ENCODE results near the gene INTS2. TPM values are rescaled to one million over a fixed set of nuclear protein-coding genes. Genes with fewer than 3 reads are reported as not detected.
"Not testable (repeated sequence)": the region's sequence is repeated elsewhere in the genome, so short reads cannot be mapped to it uniquely, and the experiment has no call there.

Gene INTS2
- polyA plus RNA-seq, 1 of the 3 experiments (the other 2 are of a cell fraction): 6.7 TPM

DNA sequence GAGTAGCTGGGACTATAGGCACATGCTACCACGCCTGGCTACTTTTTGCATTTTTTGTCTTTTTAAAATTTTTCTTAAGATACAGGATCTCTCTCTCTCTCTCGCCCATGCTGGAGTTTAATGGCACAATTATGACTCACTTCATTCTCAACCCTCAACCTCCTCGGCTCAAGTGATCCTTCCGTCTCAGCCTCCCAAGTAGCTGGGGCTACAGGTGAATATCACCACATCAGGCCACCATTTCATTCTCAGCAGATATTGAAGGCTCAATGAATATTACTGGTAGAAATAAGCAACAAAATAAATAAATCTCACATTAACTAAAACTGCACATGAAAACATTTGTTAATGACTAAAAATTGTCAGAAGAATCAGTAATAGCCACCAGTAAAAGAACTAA, 106.1 kb downstream of the INTS2 start:
- peaks cover 34% of the 10 kb centered on the region; the same call in 1 of the 2 replicates for H3K79me2 ChIP-seq (ENCODE audit: insufficient read depth)
- peaks cover 0 to 2% of the 10 kb centered on the region in 2 experiments; a peak in 2 of 4 replicates for H3K4me1 ChIP-seq (ENCODE audit: control insufficient read depth in 1 of 2, insufficient read depth in 2 of 2, low read depth in 1 of 2, low read length in 1 of 2)
- ChIA-PET POLR2A (no interaction called here), CTCF (no interaction called here)
- H4K20me1 ChIP-seq (ENCODE audit: insufficient read depth): no peaks in the 10 kb centered on the region
- peaks cover 8% of the 10 kb centered on the region for H3F3A ChIP-seq (replicated peaks; ENCODE audit: insufficient read depth)
- no peak overlapping the region for H2AFZ ChIP-seq (ENCODE audit: low read depth)
- no peaks in the 10 kb centered on the region for H3K9me3 ChIP-seq
- DNase-seq: no peak
- no peaks in the 10 kb centered on the region for H3K27me3 ChIP-seq (ENCODE audit: insufficient read depth)
- H3K9ac ChIP-seq: no peak overlapping the region
- WGBS (ENCODE audit: low lambda C conversion rate): 92% methylated on average over 4 of the region's 4 CpGs
- TF ChIP-seq EZH2phosphoT487 (IDR thresholded peaks at IDR 0.05; ENCODE audit: borderline replicate concordance, low read depth): no peak
- TF ChIP-seq, protein P1, sequence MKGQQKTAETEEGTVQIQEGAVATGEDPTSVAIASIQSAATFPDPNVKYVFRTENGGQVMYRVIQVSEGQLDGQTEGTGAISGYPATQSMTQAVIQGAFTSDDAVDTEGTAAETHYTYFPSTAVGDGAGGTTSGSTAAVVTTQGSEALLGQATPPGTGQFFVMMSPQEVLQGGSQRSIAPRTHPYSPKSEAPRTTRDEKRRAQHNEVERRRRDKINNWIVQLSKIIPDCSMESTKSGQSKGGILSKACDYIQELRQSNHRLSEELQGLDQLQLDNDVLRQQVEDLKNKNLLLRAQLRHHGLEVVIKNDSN (IDR thresholded peaks at IDR 0.05; ENCODE audit: borderline replicate concordance, low read depth): no peak
- no peak for TF ChIP-seq EP300 (IDR thresholded peaks at IDR 0.05; ENCODE audit: borderline replicate concordance in 1 of 2, low read depth in 1 of 2, low read length in 1 of 2)
- TF ChIP-seq RAD21 (IDR thresholded peaks at IDR 0.05; ENCODE audit: low read length): no peak
- TF ChIP-seq, protein P2, sequence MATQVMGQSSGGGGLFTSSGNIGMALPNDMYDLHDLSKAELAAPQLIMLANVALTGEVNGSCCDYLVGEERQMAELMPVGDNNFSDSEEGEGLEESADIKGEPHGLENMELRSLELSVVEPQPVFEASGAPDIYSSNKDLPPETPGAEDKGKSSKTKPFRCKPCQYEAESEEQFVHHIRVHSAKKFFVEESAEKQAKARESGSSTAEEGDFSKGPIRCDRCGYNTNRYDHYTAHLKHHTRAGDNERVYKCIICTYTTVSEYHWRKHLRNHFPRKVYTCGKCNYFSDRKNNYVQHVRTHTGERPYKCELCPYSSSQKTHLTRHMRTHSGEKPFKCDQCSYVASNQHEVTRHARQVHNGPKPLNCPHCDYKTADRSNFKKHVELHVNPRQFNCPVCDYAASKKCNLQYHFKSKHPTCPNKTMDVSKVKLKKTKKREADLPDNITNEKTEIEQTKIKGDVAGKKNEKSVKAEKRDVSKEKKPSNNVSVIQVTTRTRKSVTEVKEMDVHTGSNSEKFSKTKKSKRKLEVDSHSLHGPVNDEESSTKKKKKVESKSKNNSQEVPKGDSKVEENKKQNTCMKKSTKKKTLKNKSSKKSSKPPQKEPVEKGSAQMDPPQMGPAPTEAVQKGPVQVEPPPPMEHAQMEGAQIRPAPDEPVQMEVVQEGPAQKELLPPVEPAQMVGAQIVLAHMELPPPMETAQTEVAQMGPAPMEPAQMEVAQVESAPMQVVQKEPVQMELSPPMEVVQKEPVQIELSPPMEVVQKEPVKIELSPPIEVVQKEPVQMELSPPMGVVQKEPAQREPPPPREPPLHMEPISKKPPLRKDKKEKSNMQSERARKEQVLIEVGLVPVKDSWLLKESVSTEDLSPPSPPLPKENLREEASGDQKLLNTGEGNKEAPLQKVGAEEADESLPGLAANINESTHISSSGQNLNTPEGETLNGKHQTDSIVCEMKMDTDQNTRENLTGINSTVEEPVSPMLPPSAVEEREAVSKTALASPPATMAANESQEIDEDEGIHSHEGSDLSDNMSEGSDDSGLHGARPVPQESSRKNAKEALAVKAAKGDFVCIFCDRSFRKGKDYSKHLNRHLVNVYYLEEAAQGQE (IDR thresholded peaks at IDR 0.05; ENCODE audit: low read depth, low read length): no peak
- TF ChIP-seq NRF1 (IDR thresholded peaks at IDR 0.05; ENCODE audit: low read depth, low read length): no peak
- no peak for TF ChIP-seq TAF1 (IDR thresholded peaks at IDR 0.05; ENCODE audit: borderline replicate concordance, low read depth, low read length)
- no peak for TF ChIP-seq RCOR1 (IDR thresholded peaks at IDR 0.05; ENCODE audit: low read length)
- no peak for TF ChIP-seq RFX5 (IDR thresholded peaks at IDR 0.05; ENCODE audit: low read length)
- no peak for TF ChIP-seq MXI1 (IDR thresholded peaks at IDR 0.05; ENCODE audit: low read depth, low read length)
- TF ChIP-seq, protein P3, sequence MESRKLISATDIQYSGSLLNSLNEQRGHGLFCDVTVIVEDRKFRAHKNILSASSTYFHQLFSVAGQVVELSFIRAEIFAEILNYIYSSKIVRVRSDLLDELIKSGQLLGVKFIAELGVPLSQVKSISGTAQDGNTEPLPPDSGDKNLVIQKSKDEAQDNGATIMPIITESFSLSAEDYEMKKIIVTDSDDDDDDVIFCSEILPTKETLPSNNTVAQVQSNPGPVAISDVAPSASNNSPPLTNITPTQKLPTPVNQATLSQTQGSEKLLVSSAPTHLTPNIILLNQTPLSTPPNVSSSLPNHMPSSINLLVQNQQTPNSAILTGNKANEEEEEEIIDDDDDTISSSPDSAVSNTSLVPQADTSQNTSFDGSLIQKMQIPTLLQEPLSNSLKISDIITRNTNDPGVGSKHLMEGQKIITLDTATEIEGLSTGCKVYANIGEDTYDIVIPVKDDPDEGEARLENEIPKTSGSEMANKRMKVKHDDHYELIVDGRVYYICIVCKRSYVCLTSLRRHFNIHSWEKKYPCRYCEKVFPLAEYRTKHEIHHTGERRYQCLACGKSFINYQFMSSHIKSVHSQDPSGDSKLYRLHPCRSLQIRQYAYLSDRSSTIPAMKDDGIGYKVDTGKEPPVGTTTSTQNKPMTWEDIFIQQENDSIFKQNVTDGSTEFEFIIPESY (IDR thresholded peaks at IDR 0.05; ENCODE audit: borderline replicate concordance, low read depth): no peak
- TF ChIP-seq, protein P4, sequence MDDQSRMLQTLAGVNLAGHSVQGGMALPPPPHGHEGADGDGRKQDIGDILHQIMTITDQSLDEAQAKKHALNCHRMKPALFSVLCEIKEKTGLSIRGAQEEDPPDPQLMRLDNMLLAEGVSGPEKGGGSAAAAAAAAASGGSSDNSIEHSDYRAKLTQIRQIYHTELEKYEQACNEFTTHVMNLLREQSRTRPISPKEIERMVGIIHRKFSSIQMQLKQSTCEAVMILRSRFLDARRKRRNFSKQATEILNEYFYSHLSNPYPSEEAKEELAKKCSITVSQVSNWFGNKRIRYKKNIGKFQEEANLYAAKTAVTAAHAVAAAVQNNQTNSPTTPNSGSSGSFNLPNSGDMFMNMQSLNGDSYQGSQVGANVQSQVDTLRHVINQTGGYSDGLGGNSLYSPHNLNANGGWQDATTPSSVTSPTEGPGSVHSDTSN (IDR thresholded peaks at IDR 0.05): no peak
- TF ChIP-seq, protein P5, sequence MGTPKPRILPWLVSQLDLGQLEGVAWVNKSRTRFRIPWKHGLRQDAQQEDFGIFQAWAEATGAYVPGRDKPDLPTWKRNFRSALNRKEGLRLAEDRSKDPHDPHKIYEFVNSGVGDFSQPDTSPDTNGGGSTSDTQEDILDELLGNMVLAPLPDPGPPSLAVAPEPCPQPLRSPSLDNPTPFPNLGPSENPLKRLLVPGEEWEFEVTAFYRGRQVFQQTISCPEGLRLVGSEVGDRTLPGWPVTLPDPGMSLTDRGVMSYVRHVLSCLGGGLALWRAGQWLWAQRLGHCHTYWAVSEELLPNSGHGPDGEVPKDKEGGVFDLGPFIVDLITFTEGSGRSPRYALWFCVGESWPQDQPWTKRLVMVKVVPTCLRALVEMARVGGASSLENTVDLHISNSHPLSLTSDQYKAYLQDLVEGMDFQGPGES (IDR thresholded peaks at IDR 0.05; ENCODE audit: low read depth, low read length): no peak
- TF ChIP-seq TEAD4 (IDR thresholded peaks at IDR 0.05; ENCODE audit: borderline replicate concordance, insufficient read depth): no peak
- no peak for TF ChIP-seq TCF12 (IDR thresholded peaks at IDR 0.05)
- TF ChIP-seq FOXM1 (IDR thresholded peaks at IDR 0.05; ENCODE audit: low read depth): no peak
- no peak for TF ChIP-seq NFIC (IDR thresholded peaks at IDR 0.05; ENCODE audit: borderline replicate concordance)
- no peak overlapping the region for H3K27ac ChIP-seq (ENCODE audit: low read depth in 2 of 2, low read length in 1 of 2)
- H3K36me3 ChIP-seq (replicated peaks in 1 of 2; ENCODE audit: control insufficient read depth in 1 of 2, insufficient read depth in 2 of 2, low read length in 1 of 2): peaks cover under 1 to 48% of the 10 kb centered on the region in 2 experiments
- H3K4me3 ChIP-seq (ENCODE audit: low read depth in 2 of 2, low read length in 1 of 2): no peak overlapping the region
- no peak overlapping the region for H3K4me2 ChIP-seq
- H3K9me2 ChIP-seq: no peaks in the 10 kb centered on the region

DNA sequence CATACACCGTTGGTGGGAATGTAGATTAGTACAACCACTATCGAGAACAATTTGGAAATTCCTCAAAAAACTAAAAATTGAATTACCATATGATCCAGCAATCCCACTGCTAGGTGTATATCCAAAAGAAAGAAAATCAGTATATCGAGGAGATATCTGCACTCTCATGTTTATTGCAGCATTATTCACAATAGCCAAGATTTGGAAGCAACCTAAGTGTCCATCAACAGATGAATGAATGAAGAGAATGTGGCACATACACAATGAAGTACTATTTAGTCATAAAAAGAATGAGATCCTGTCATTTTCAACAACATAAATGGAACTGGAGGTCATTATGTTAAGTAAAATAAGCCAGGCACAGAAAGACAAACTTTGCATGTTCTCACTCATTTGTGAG, 108.5 kb downstream of the INTS2 start:
- DNase-seq; H3K9me3 ChIP-seq; H3K27me3 ChIP-seq (ENCODE audit: insufficient read depth); H4K20me1 ChIP-seq (ENCODE audit: insufficient read depth); CTCF ChIA-PET; H2AFZ ChIP-seq (ENCODE audit: low read depth); H3K4me3 ChIP-seq (ENCODE audit: low read depth in 2 of 2, low read length in 1 of 2); H3K4me2 ChIP-seq; H3K4me1 ChIP-seq (ENCODE audit: control insufficient read depth in 1 of 2, insufficient read depth in 2 of 2, low read depth in 1 of 2, low read length in 1 of 2); H3K9me2 ChIP-seq; H3F3A ChIP-seq (replicated peaks; ENCODE audit: insufficient read depth); H3K9ac ChIP-seq; H3K27ac ChIP-seq (ENCODE audit: low read depth in 2 of 2, low read length in 1 of 2): not testable (repeated sequence)
- WGBS (ENCODE audit: low lambda C conversion rate): 89% methylated on average over 3 of the region's 3 CpGs
- peaks cover 19% of the 10 kb centered on the region; the same call in 1 of the 2 replicates for H3K79me2 ChIP-seq (ENCODE audit: insufficient read depth)
- POLR2A ChIA-PET: interaction anchor here (0.7 kb wide), 1 partner anchor 1142 kb away, joined by 5 read pairs; the partner anchor contains the start of gene BCAS3
- H3K36me3 ChIP-seq (replicated peaks in 1 of 2; ENCODE audit: control insufficient read depth in 1 of 2, insufficient read depth in 2 of 2, low read length in 1 of 2): peaks cover 13 to 50% of the 10 kb centered on the region in 2 experiments
